Neuronal stem cell (in vitro differentiated cells): Measurements from ENCODE around the gene ELMO1.

Experiments
- DNase-seq: peaks from one replicate; pipeline ENCODE4 v3.0.0-alpha.2; 2013; ENCODE audit warnings: low spot score
- H2AFZ ChIP-seq: one replicate; pipeline ENCODE4 v1.6.1; 2013; ENCODE audit warnings: mild to moderate bottlenecking, low read length, inconsistent platforms
- H2AK5ac ChIP-seq: 2 replicates; pipeline ENCODE4 v1.6.1; 2013; ENCODE audit warnings: low read depth, mild to moderate bottlenecking, inconsistent platforms, low read length, moderate library complexity, mixed read lengths
- H2BK120ac ChIP-seq: 2 replicates; pipeline ENCODE4 v1.6.1; 2013; ENCODE audit warnings: low read depth, mild to moderate bottlenecking, inconsistent platforms, low read length, moderate library complexity, mixed read lengths
- H2BK12ac ChIP-seq: one replicate; pipeline ENCODE4 v1.6.1; 2013; ENCODE audit warnings: low read length, inconsistent platforms
- H2BK15ac ChIP-seq: 2 replicates; pipeline ENCODE4 v1.6.1; 2013; ENCODE audit warnings: mild to moderate bottlenecking, low read length, inconsistent platforms, mixed read lengths
- H2BK5ac ChIP-seq: one replicate; pipeline ENCODE4 v1.6.1; 2013; ENCODE audit warnings: inconsistent platforms, mild to moderate bottlenecking, low read length, moderate library complexity
- H3K14ac ChIP-seq: one replicate; pipeline ENCODE4 v1.6.1; 2013; ENCODE audit warnings: low read length, inconsistent platforms
- H3K18ac ChIP-seq: 2 replicates; pipeline ENCODE4 v1.6.1; 2013; ENCODE audit warnings: low read length, inconsistent platforms
- H3K23ac ChIP-seq: 2 replicates; pipeline ENCODE4 v1.6.1; 2013; ENCODE audit warnings: low read depth, mild to moderate bottlenecking, mixed read lengths, low read length, inconsistent platforms; ENCODE audit not compliant: poor library complexity
- H3K27ac ChIP-seq: replicated peaks from 3 replicates; pipeline ENCODE4 v1.5.1; 2013; ENCODE audit warnings: low read length, inconsistent platforms
- H3K27me3 ChIP-seq, 3 experiments: 2 replicates each; pipeline ENCODE4 v1.6.1; 2013; ENCODE audit warnings: low read length in 3 of 3, mild to moderate bottlenecking in 2 of 3, inconsistent platforms in 1 of 3, low read depth in 1 of 3, mixed read lengths in 1 of 3, moderate library complexity in 1 of 3; ENCODE audit not compliant: control insufficient read depth in 3 of 3, insufficient read depth in 3 of 3
- H3K36me3 ChIP-seq, 2 donors: replicated peaks in 1 of 2; 2 replicates each; pipeline ENCODE4 v1.6.1; 2013; ENCODE audit warnings: low read length in 2 of 2; ENCODE audit not compliant: control insufficient read depth in 2 of 2, insufficient read depth in 2 of 2
- H3K4ac ChIP-seq: 2 replicates; pipeline ENCODE4 v1.6.1; 2013; ENCODE audit warnings: inconsistent platforms, mild to moderate bottlenecking, low read length, moderate library complexity
- H3K4me1 ChIP-seq, 2 donors: 1 replicate in 1 of 2; 2 replicates in 1 of 2; pipeline ENCODE4 v1.6.1; 2013; ENCODE audit warnings: low read length in 2 of 2, low read depth in 1 of 2; ENCODE audit not compliant: control insufficient read depth in 2 of 2, insufficient read depth in 1 of 2
- H3K4me2 ChIP-seq: one replicate; pipeline ENCODE4 v1.6.1; 2013; ENCODE audit warnings: mild to moderate bottlenecking, low read length, inconsistent platforms; ENCODE audit not compliant: insufficient read depth, poor library complexity, severe bottlenecking
- H3K4me3 ChIP-seq, 2 donors: 2 replicates each; pipeline ENCODE4 v1.5.1; 2013; ENCODE audit warnings: low read length in 2 of 2, mild to moderate bottlenecking in 2 of 2, inconsistent platforms in 1 of 2, moderate library complexity in 1 of 2
- H3K79me1 ChIP-seq: one replicate; pipeline ENCODE4 v1.6.1; 2013; ENCODE audit warnings: low read depth, mild to moderate bottlenecking, inconsistent platforms, low read length, moderate library complexity
- H3K9ac ChIP-seq: one replicate; pipeline ENCODE4 v1.6.1; 2013; ENCODE audit warnings: mild to moderate bottlenecking, low read depth, low read length, inconsistent platforms; ENCODE audit not compliant: poor library complexity
- H3K9me3 ChIP-seq, 2 donors: replicated peaks in 1 of 2; 2 replicates each; pipeline versions ENCODE3 to v1.6.1; 2013; ENCODE audit warnings: low read length in 2 of 2, mild to moderate bottlenecking in 2 of 2, inconsistent platforms in 1 of 2, low read depth in 1 of 2, mixed read lengths in 1 of 2, moderate library complexity in 1 of 2; ENCODE audit not compliant: control insufficient read depth in 2 of 2, insufficient read depth in 1 of 2
- H4K8ac ChIP-seq: one replicate; pipeline ENCODE4 v1.6.1; 2013; ENCODE audit warnings: low read depth, mild to moderate bottlenecking, inconsistent platforms, low read length, moderate library complexity
- H4K91ac ChIP-seq: one replicate; pipeline ENCODE4 v1.6.1; 2013; ENCODE audit warnings: low read length, low read depth, mild to moderate bottlenecking, inconsistent platforms; ENCODE audit not compliant: poor library complexity
- WGBS, 2 donors: extraction: QIAGEN DNeasy Blood & Tissue Kit; methylation state at CpG; one replicate each; pipeline ENCODE4 v1.1.7; 2013; ENCODE audit warnings: missing lambda C conversion rate in 2 of 2, mixed read lengths in 1 of 2; ENCODE audit not compliant: insufficient read length in 2 of 2, insufficient replicate concordance in 1 of 2; ENCODE audit errors: extremely low coverage in 2 of 2; 5-methylcytosine and 5-hydroxymethylcytosine counted together

ELMO1 gene

DNA sequence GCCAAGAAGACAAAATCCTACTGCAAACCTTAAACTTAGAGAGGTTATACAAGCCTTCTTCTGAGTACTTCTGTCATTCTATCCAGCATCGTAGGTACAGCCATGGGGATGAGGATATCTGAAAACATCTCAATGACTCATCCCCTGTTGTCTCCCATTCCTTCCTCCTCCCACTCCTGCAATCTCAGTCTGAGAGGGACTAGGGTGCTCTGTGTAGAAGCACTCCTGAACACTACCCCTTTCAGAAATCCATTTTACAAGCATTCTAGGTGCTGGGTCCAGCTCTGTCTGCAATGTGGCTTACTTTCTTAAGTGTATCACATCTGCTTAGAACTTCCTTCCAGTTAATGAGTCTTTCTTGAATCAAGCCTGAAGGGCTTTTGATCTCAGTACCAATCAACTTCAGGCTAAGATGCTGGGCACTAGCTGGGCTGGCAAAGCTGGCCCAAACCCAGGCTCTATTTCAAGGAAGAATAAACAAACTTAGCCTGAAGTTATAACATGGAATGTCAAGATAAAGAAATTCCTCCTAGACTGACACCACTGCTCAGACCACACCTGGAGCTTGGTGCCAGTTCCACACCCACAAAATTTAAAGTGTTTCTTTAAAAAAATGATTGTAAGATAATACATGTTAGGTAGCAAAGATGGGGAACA is 454.1 kb downstream of the ELMO1 start:
- H2BK5ac ChIP-seq = no peak overlapping the region
- H3K4me3 ChIP-seq = no peak overlapping the region
- no peak overlapping the region for H3K23ac ChIP-seq
- no peaks in the 10 kb centered on the region for H3K36me3 ChIP-seq
- H3K79me1 ChIP-seq = no peaks in the 10 kb centered on the region
- no peak overlapping the region for H2BK15ac ChIP-seq
- no peak overlapping the region for H4K8ac ChIP-seq
- no CpG with 5 or more reads among the region's 1 CpG for WGBS, 2 donors
- DNase-seq = no peak
- no peak overlapping the region for H3K18ac ChIP-seq
- no peak overlapping the region for H3K4ac ChIP-seq
- H3K27ac ChIP-seq = no peak overlapping the region
- no peak overlapping the region for H2AFZ ChIP-seq
- H3K27me3 ChIP-seq = no peaks in the 10 kb centered on the region
- H2BK12ac ChIP-seq = no peak overlapping the region
- no peak overlapping the region for H2AK5ac ChIP-seq
- H3K9ac ChIP-seq = no peak overlapping the region
- H2BK120ac ChIP-seq = no peak overlapping the region
- H4K91ac ChIP-seq = no peak overlapping the region
- peaks cover 0 to 2% of the 10 kb centered on the region in 2 donors for H3K4me1 ChIP-seq
- no peaks in the 10 kb centered on the region for H3K9me3 ChIP-seq
- no peak overlapping the region for H3K4me2 ChIP-seq
- no peak overlapping the region for H3K14ac ChIP-seq

DNA sequence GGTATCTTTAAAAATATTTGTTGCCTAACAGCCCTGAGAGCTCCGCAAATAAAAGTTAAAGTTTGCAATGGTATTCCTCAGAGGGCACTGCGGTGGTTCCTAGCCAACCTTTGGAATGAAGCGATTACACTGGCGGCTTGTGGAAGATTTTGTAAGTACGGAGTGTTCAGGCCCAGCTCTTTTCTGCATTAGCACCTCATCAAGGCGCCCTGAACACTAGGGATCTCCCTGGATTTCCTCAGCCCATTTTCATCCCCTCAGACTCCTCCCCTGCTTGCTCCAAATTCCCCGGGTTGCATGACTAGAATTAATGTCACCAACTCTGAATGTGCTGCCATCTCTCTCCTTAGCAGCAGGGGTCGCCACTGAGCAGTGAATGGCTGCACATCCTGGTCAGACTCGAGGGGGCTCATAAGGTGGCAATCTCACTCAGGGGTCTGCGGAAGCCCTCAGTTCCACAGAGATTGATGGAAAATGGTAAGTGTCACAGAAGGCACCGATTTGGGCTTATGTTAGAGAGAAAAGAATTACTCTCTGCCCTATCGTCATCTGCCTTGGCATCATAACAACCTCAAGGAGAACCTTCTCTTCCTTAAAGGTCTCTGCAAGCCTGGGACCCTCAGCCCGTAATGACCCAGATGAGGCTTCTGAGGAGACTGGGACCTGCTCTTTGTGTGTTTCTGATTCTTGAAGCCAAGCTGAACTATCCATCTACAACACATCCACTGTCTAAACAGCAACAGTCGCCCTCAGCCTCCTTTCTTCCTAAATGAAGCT is 461.5 kb downstream of the ELMO1 start:
- H3K27ac ChIP-seq = peak overlapping the region; percentile 12
- no peak overlapping the region for H4K8ac ChIP-seq
- no peak overlapping the region for H3K14ac ChIP-seq
- H3K18ac ChIP-seq = no peak overlapping the region
- no peaks in the 10 kb centered on the region for H3K36me3 ChIP-seq
- H3K27me3 ChIP-seq = no peaks in the 10 kb centered on the region
- H2AK5ac ChIP-seq = no peak overlapping the region
- peak; percentile 59 for DNase-seq
- no peak overlapping the region for H3K9ac ChIP-seq
- H4K91ac ChIP-seq = no peak overlapping the region
- H3K23ac ChIP-seq = no peak overlapping the region
- no peak overlapping the region for H3K4ac ChIP-seq
- H2BK120ac ChIP-seq = no peak overlapping the region
- no peak overlapping the region for H2BK12ac ChIP-seq
- H3K9me3 ChIP-seq = no peaks in the 10 kb centered on the region
- no peak overlapping the region for H3K4me3 ChIP-seq
- peaks cover 12 to 32% of the 10 kb centered on the region in 2 donors for H3K4me1 ChIP-seq
- H2AFZ ChIP-seq = peak overlapping the region; percentile 58
- no peaks in the 10 kb centered on the region for H3K79me1 ChIP-seq
- H2BK15ac ChIP-seq = no peak overlapping the region
- no peak overlapping the region for H2BK5ac ChIP-seq
- H3K4me2 ChIP-seq = peak overlapping the region; percentile 12
- WGBS, 2 donors = no CpG with 5 or more reads among the region's 14 CpGs

DNA sequence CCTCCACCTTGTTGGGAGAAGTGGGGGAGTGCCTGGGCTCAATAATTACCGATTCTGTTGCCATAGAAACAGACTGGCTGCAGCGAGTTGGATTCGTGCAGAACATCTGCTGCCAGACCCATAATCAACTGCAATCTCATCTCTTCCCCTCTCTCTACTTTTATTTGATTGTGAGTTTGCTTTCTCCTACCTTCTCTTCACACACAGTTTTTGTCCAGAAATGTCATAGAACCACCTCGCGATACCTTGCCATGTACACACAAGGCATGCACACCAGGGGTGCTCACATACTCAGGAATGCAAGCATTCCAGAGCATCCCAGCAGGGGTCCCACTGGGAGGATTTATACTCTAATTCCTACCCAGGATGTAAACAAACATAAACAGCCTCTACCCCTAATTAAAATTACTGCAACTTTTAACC is 462.1 kb downstream of the ELMO1 start:
- Histone ChIP-seq H3K27ac (no peak overlapping the region), H3K14ac (no peak overlapping the region), H3K23ac (no peak overlapping the region), H2BK12ac (no peak overlapping the region), H3K4me3 (peak overlapping the region in 1 of 2 donors; percentile 25), H4K8ac (no peak overlapping the region), H3K79me1 (no peaks in the 10 kb centered on the region), H3K4ac (no peak overlapping the region), H4K91ac (no peak overlapping the region), H3K36me3 (no peaks in the 10 kb centered on the region), H3K18ac (no peak overlapping the region), H2BK15ac (no peak overlapping the region), H3K9me3 (no peaks in the 10 kb centered on the region), H2AK5ac (no peak overlapping the region), H2BK5ac (no peak overlapping the region), H3K4me2 (no peak overlapping the region), H2AFZ (peak overlapping the region; percentile 58), H2BK120ac (no peak overlapping the region), H3K4me1 (peaks cover 12 to 32% of the 10 kb centered on the region in 2 donors), H3K27me3 (no peaks in the 10 kb centered on the region), H3K9ac (no peak overlapping the region)
- peak; percentile 64 for DNase-seq
- no CpG with 5 or more reads among the region's 5 CpGs for WGBS, 2 donors

DNA sequence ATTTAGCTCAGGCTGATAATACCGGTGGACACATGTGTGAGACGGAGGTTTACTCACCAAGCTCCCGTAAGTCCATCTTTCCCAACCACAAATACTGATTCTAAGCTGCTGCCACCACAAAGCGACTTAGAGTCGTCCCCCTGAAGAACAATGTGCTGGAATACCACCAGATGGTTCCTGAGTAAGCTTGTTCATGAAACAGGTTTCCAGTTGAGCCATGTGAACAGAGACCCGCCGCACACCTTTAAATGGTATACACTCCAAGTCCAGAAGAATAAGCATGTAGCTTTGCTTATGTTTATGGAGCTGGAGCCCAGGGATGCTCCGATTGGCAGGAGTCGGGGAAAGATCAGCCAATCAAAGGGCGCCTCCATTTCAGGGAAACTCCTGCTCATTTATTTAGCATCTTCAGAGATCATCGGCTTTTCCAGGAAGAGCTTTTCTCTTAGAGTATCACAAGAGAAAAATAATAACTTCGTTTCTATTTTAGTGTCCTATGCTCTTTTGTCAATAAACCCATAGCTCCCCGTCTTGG is 462.7 kb downstream of the ELMO1 start:
- Histone ChIP-seq H3K27ac (no peak overlapping the region), H3K9me3 (no peaks in the 10 kb centered on the region), H3K79me1 (no peaks in the 10 kb centered on the region), H2BK5ac (no peak overlapping the region), H3K36me3 (no peaks in the 10 kb centered on the region), H2BK12ac (no peak overlapping the region), H4K91ac (no peak overlapping the region), H3K4ac (no peak overlapping the region), H3K4me1 (peaks cover 12 to 32% of the 10 kb centered on the region in 2 donors), H2BK15ac (no peak overlapping the region), H3K4me3 (peak overlapping the region in 1 of 2 donors; percentile 3), H3K14ac (no peak overlapping the region), H3K27me3 (no peaks in the 10 kb centered on the region), H3K18ac (no peak overlapping the region), H3K23ac (no peak overlapping the region), H4K8ac (no peak overlapping the region), H3K4me2 (no peak overlapping the region), H3K9ac (no peak overlapping the region), H2BK120ac (no peak overlapping the region), H2AFZ (peak overlapping the region; percentile 58), H2AK5ac (no peak overlapping the region)
- DNase-seq = no peak
- WGBS, 2 donors = no CpG with 5 or more reads among the region's 13 CpGs
